PC-3 (cell line): ENCODE measurements around the gene DCAF4. TPM values are rescaled to one million over a fixed set of nuclear protein-coding genes. Genes with fewer than 3 reads are reported as not detected.

Experiments
- ATAC-seq: fragments of 200-7000 bp; cut with Tn5 transposase; 2 replicates; pipeline ENCODE4 v1.9.1; 2020; ENCODE audit warnings: mild to moderate bottlenecking, moderate library complexity
- BruUV-seq: library from RNA; stranded (reverse); fragments of 400-500 nt; replicated peaks from 2 replicates; lab custom pipeline; 2021; lab: Mats Ljungman, UMichigan
- CTCF ChIA-PET: fragments of 300-600 bp; sonication (Branson Sonifier 250); formaldehyde crosslinking; loops from one replicate; lab custom pipeline; 2022; ENCODE audit warnings: antibody characterized with exemption; lab: Charles Lee
- POLR2A ChIA-PET: fragments of 300-600 bp; sonication (Branson Sonifier 250); formaldehyde crosslinking; loops from one replicate; lab custom pipeline; 2022; ENCODE audit warnings: antibody characterized with exemption; ENCODE audit not compliant: unreplicated experiment; lab: Charles Lee
- DNase-seq: peaks from one replicate; pipeline ENCODE4 v3.0.0-alpha.2; 2015
- H2AFZ ChIP-seq: fragments of 300-600 bp; sonication (generic); 2 replicates; pipeline ENCODE4 v1.6.0; 2016; ENCODE audit warnings: antibody characterized with exemption, low read length
- H3F3A ChIP-seq: fragments of 300-600 bp; sonication (generic); one replicate; pipeline ENCODE4 v1.6.0; 2017; ENCODE audit warnings: antibody characterized with exemption, low read length, control low read depth, mild to moderate bottlenecking; ENCODE audit not compliant: unreplicated experiment
- H3K27ac ChIP-seq: fragments of 300-600 bp; sonication (generic); 2 replicates; pipeline ENCODE4 v1.5.1; 2016; ENCODE audit warnings: mild to moderate bottlenecking, low read length
- H3K27me3 ChIP-seq: fragments of 300-600 bp; sonication (generic); 2 replicates; pipeline ENCODE4 v1.6.1; 2016; ENCODE audit warnings: low read length, mixed read lengths
- H3K36me3 ChIP-seq: fragments of 300-600 bp; sonication (generic); 2 replicates; pipeline ENCODE4 v1.6.1; 2016; ENCODE audit warnings: low read depth, mixed run types, low read length, mixed read lengths
- H3K4me1 ChIP-seq: fragments of 300-600 bp; sonication (generic); 2 replicates; pipeline ENCODE4 v1.5.1; 2016; ENCODE audit warnings: low read length; ENCODE audit not compliant: insufficient read depth
- H3K4me2 ChIP-seq: fragments of 300-600 bp; sonication (generic); 2 replicates; pipeline ENCODE4 v1.6.0; 2016; ENCODE audit warnings: low read length
- H3K4me3 ChIP-seq: fragments of 300-600 bp; sonication (generic); 2 replicates; pipeline ENCODE4 v1.5.1; 2016; ENCODE audit warnings: mild to moderate bottlenecking, low read length, mixed read lengths
- H3K79me2 ChIP-seq: fragments of 300-600 bp; sonication (generic); 2 replicates; pipeline ENCODE4 v1.6.1; 2017; ENCODE audit warnings: low read length, mixed read lengths
- H3K9ac ChIP-seq: fragments of 300-600 bp; sonication (generic); 2 replicates; pipeline ENCODE4 v1.6.0; 2016; ENCODE audit warnings: mild to moderate bottlenecking, low read length
- H3K9me2 ChIP-seq: fragments of 300-600 bp; sonication (generic); replicated peaks from 2 replicates; pipeline ENCODE4 v1.6.1; 2016; ENCODE audit warnings: mixed run types, low read length, mixed read lengths
- H3K9me3 ChIP-seq: fragments of 300-600 bp; sonication (generic); 2 replicates; pipeline ENCODE4 v1.6.1; 2016; ENCODE audit warnings: low read length, mixed read lengths
- H4K20me1 ChIP-seq: fragments of 300-600 bp; sonication (generic); 2 replicates; pipeline ENCODE4 v1.6.1; 2016; ENCODE audit warnings: low read length, mixed read lengths
- CTCF ChIP-seq: fragments of 300-600 bp; sonication (generic); conservative IDR thresholded peaks from 2 replicates; pipeline ENCODE4 v1.5.1; 2017; ENCODE audit warnings: antibody characterized with exemption, low read depth, mild to moderate bottlenecking, low read length
- EZH2 ChIP-seq: fragments of 300-600 bp; sonication (generic); IDR thresholded peaks from one replicate; pipeline ENCODE4 v1.6.1; 2017; ENCODE audit warnings: antibody characterized with exemption, mild to moderate bottlenecking, low read length; ENCODE audit not compliant: unreplicated experiment
- EZH2phosphoT487 ChIP-seq: fragments of 300-600 bp; sonication (generic); IDR thresholded peaks from 2 replicates; pipeline ENCODE4 v1.6.1; 2018; ENCODE audit warnings: mild to moderate bottlenecking, antibody characterized with exemption, low read length, borderline replicate concordance
- intact Hi-C: fragments of 100-400 bp; cut with micrococcal nuclease; formaldehyde crosslinking; loops from 2 replicates; pipeline ENCODE4 v1.9.0; 2023
- total RNA-seq: library from RNA; depleted of rRNA; stranded (reverse); fragments of >200 nt; gene quantifications from 2 replicates; pipeline ENCODE4 v1.2.3, GENCODE V29; 2014

Gene DCAF4
- total RNA-seq, 1 experiment from 2014 or later, result 55.8 TPM

GRCh38 chr14:72939630-72940029 lies 13.4 kb downstream of the DCAF4 start:
- H3K9ac ChIP-seq, result no peak overlapping the region
- H3K36me3 ChIP-seq, result peaks cover 39% of the 10 kb centered on the region
- H3F3A ChIP-seq, result no peaks in the 10 kb centered on the region
- H3K4me3 ChIP-seq, result no peak overlapping the region
- no peaks in the 10 kb centered on the region for H3K9me3 ChIP-seq
- intact Hi-C loops, result no loop called here
- no peak for TF ChIP-seq EZH2
- no peak for TF ChIP-seq EZH2phosphoT487
- TF ChIP-seq CTCF, result no peak
- peaks cover 20% of the 10 kb centered on the region for H3K79me2 ChIP-seq
- no peak for DNase-seq
- H4K20me1 ChIP-seq, result peaks cover 16% of the 10 kb centered on the region; the same call in 1 of the 2 replicates
- BruUV-seq, result no TSS peak
- no peaks in the 10 kb centered on the region for H3K27me3 ChIP-seq
- CTCF ChIA-PET, result interaction anchor here (0.6 kb wide), 1 partner anchor 422 kb away, joined by 5 read pairs; no protein-coding TSS in a partner anchor
- no peak overlapping the region for H3K27ac ChIP-seq
- H2AFZ ChIP-seq, result no peak overlapping the region
- H3K9me2 ChIP-seq, result no peaks in the 10 kb centered on the region
- H3K4me1 ChIP-seq, result no peaks in the 10 kb centered on the region
- POLR2A ChIA-PET, result interaction anchor here (0.5 kb wide), 1 partner anchor 119 kb away, joined by 4 read pairs; the partner anchor contains the start of gene RBM25
- no peak overlapping the region for H3K4me2 ChIP-seq
- no peak for ATAC-seq

GRCh38 chr14:72941286-72941985 lies 15.2 kb downstream of the DCAF4 start:
- intact Hi-C loops, result no loop called here
- no peak overlapping the region for H2AFZ ChIP-seq
- H3K4me3 ChIP-seq, result no peak overlapping the region
- H3K9me2 ChIP-seq, result no peaks in the 10 kb centered on the region
- DNase-seq (no peak), ATAC-seq (no peak)
- TF ChIP-seq EZH2phosphoT487, result no peak
- no peak for TF ChIP-seq CTCF
- TF ChIP-seq EZH2, result no peak
- no peaks in the 10 kb centered on the region for H3K27me3 ChIP-seq
- peaks cover 7% of the 10 kb centered on the region for H3K4me1 ChIP-seq
- BruUV-seq, result no TSS peak
- no peak overlapping the region for H3K27ac ChIP-seq
- no peaks in the 10 kb centered on the region for H3F3A ChIP-seq
- H3K4me2 ChIP-seq, result no peak overlapping the region
- peaks cover 47% of the 10 kb centered on the region for H3K36me3 ChIP-seq
- POLR2A ChIA-PET, result no interaction called here
- H3K9ac ChIP-seq, result no peak overlapping the region
- H3K79me2 ChIP-seq, result 0 out of 2 replicates have a peak, but pooled peaks cover 4% of the 10 kb centered on the region
- no peaks in the 10 kb centered on the region for H3K9me3 ChIP-seq
- H4K20me1 ChIP-seq, result peaks cover 5% of the 10 kb centered on the region; the same call in 1 of the 2 replicates
- CTCF ChIA-PET, result interaction anchor here (0.7 kb wide), 1 partner anchor 36 kb away, joined by 3 read pairs; no protein-coding TSS in a partner anchor

- TF ChIP-seq CTCF (peak; percentile 48), EZH2 (no peak)
- Histone ChIP-seq H3K9me3 (no peaks in the 10 kb centered on the region), H2AFZ (no peak overlapping the region), H4K20me1 (peaks cover 5% of the 10 kb centered on the region; the same call in 1 of the 2 replicates), H3K27ac (no peak overlapping the region), H3K9ac (no peak overlapping the region), H3F3A (no peaks in the 10 kb centered on the region), H3K79me2 (no peaks in the 10 kb centered on the region), H3K4me1 (peaks cover 17% of the 10 kb centered on the region), H3K27me3 (no peaks in the 10 kb centered on the region), H3K4me2 (no peak overlapping the region), H3K9me2 (no peaks in the 10 kb centered on the region), H3K4me3 (no peak overlapping the region), H3K36me3 (peaks cover 45% of the 10 kb centered on the region)
- intact Hi-C loops, result no loop called here
- peak; percentile 17 for DNase-seq
- ChIA-PET CTCF (no interaction called here), POLR2A (no interaction called here)
- no peak for ATAC-seq
- BruUV-seq, result no TSS peak
Observed at GRCh38 chr14:72942934-72943333, 16.7 kb downstream of the DCAF4 start.
